ENCODE data around the gene GP1BA.

The GP1BA gene

GRCh38 chr17:4951486-4951885, 19.4 kb downstream of the GP1BA start:
- DNase-seq = no peak

- DNase-seq = no peak
Observed at GRCh38 chr17:4953451-4953961, 21.4 kb downstream of the GP1BA start.

GRCh38 chr17:4955091-4955490, 23.0 kb downstream of the GP1BA start:
- DNase-seq = no peak

- no peak for DNase-seq
Observed at GRCh38 chr17:4956493-4957061, 24.5 kb downstream of the GP1BA start.

GRCh38 chr17:4958102-4958501, 26.0 kb downstream of the GP1BA start:
- DNase-seq = no peak

GRCh38 chr17:4959261-4959965, 27.3 kb downstream of the GP1BA start:
- no peak for DNase-seq

- DNase-seq = no peak
Observed at GRCh38 chr17:4960279-4960922, 28.3 kb downstream of the GP1BA start.

- DNase-seq = no peak
Observed at GRCh38 chr17:4965311-4965986, 33.4 kb downstream of the GP1BA start.

- peak; percentile 97 for DNase-seq
Observed at GRCh38 chr17:4966844-4967538, 34.9 kb downstream of the GP1BA start.

GRCh38 chr17:4967539-4968485, 35.7 kb downstream of the GP1BA start, which contains the start of gene SPAG7:
Gene SPAG7, minus strand, starts transcription at chr17:4967817. Its CDS starts 13 bp downstream, at chr17:4967804.
- DNase-seq = peak; percentile 91

- DNase-seq = no peak
Observed at GRCh38 chr17:4968486-4969046, 36.5 kb downstream of the GP1BA start.

- DNase-seq = no peak
Observed at GRCh38 chr17:4969047-4969550, 37.0 kb downstream of the GP1BA start.

- DNase-seq = no peak
Observed at GRCh38 chr17:4969551-4970173, 37.6 kb downstream of the GP1BA start.

- DNase-seq = no peak
Observed at GRCh38 chr17:4970273-4970672, 38.2 kb downstream of the GP1BA start.

GRCh38 chr17:4971826-4972225, 39.7 kb downstream of the GP1BA start:
- DNase-seq = no peak

- DNase-seq = no peak
Observed at GRCh38 chr17:4972322-4972721, 40.2 kb downstream of the GP1BA start.

GRCh38 chr17:4972752-4973151, 40.7 kb downstream of the GP1BA start:
- no peak for DNase-seq

GRCh38 chr17:4973256-4974114, 41.4 kb downstream of the GP1BA start:
- no peak for DNase-seq

- DNase-seq = no peak
Observed at GRCh38 chr17:4974115-4974670, 42.1 kb downstream of the GP1BA start.
